Upper lobe of left lung (tissue), 4 donors: Measurements from ENCODE around the gene RIPOR1.
A peak's percentile ranks its signal among the peaks of the same experiment; 100 is the strongest.

Source experiments
- POLR2A ChIP-seq, 4 donors: fragments of 450-650 bp; IDR thresholded peaks; one replicate each; pipeline ENCODE4 v1.5.1; 2016 to 2017; ENCODE audit warnings: antibody characterized with exemption in 4 of 4, mild to moderate bottlenecking in 2 of 4
- POLR2AphosphoS5 ChIP-seq, 2 donors: sonication (generic); formaldehyde crosslinking; IDR thresholded peaks; one replicate each; pipeline ENCODE4 v1.5.1; 2017; ENCODE audit warnings: antibody characterized with exemption in 2 of 2
- TF ChIP-seq, protein P1 (sequence below), 6 experiments: fragments of 450-650 bp in 4 of 6; fragments of 200-600 bp in 2 of 6; sonication (generic) in 2 of 6; IDR thresholded peaks; one replicate each; pipeline ENCODE4 v1.5.1; 2016 to 2019; ENCODE audit warnings: antibody characterized with exemption in 6 of 6

GRCh38 chr16:67561824-67562525 lies 33.3 kb downstream of the RIPOR1 start:
- TF ChIP-seq, protein P1, sequence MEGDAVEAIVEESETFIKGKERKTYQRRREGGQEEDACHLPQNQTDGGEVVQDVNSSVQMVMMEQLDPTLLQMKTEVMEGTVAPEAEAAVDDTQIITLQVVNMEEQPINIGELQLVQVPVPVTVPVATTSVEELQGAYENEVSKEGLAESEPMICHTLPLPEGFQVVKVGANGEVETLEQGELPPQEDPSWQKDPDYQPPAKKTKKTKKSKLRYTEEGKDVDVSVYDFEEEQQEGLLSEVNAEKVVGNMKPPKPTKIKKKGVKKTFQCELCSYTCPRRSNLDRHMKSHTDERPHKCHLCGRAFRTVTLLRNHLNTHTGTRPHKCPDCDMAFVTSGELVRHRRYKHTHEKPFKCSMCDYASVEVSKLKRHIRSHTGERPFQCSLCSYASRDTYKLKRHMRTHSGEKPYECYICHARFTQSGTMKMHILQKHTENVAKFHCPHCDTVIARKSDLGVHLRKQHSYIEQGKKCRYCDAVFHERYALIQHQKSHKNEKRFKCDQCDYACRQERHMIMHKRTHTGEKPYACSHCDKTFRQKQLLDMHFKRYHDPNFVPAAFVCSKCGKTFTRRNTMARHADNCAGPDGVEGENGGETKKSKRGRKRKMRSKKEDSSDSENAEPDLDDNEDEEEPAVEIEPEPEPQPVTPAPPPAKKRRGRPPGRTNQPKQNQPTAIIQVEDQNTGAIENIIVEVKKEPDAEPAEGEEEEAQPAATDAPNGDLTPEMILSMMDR (IDR thresholded peaks at IDR 0.05): no peak
- TF ChIP-seq POLR2AphosphoS5 (IDR thresholded peaks at IDR 0.05): peak; percentile 66 to 76
- TF ChIP-seq POLR2A (IDR thresholded peaks at IDR 0.05): peak in 3 of 4 donors; percentile 35 to 71 (median 49)
